HTR-8/SVneo (cell line): Measurements from ENCODE around the gene BICC1.

Experiments used
- DNase-seq: peaks from one replicate; pipeline ENCODE4 v3.0.0; 2011; ENCODE audit warnings: low spot score, mixed read lengths; ENCODE audit not compliant: insufficient read length
- FAIRE-seq: peaks from 2 replicates; lab custom pipeline; 2011; peaks lifted over from hg19 to GRCh38; lab: Jason Lieb, UNC

The BICC1 gene

GRCh38 chr10:58632216-58632615 is 119.5 kb downstream of the BICC1 start:
- no peak for DNase-seq
- no peak for FAIRE-seq

DNA sequence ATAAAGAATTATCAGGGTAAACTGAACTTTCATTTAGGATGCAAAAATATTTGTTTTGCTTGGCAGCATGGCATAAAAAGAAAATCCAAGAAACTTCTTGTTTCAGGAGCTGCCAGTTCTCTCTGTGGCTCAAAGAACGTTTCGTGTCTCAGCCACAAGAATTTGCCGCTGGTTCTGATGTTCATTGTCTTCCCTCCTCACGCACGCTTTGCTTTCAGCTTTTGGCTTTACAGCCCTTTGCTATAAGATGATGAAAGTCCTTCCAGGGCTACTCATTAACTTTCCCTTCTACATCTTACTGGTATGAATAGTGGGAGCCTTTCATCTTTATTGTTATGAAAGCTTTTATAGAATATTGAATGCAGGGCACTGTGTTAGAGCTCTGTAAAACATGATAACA is 124.7 kb downstream of the BICC1 start:
- no peak for DNase-seq
- no peak for FAIRE-seq

- FAIRE-seq (no peak), DNase-seq (no peak)
Measured at GRCh38 chr10:58638388-58638787, 125.7 kb downstream of the BICC1 start.

DNA sequence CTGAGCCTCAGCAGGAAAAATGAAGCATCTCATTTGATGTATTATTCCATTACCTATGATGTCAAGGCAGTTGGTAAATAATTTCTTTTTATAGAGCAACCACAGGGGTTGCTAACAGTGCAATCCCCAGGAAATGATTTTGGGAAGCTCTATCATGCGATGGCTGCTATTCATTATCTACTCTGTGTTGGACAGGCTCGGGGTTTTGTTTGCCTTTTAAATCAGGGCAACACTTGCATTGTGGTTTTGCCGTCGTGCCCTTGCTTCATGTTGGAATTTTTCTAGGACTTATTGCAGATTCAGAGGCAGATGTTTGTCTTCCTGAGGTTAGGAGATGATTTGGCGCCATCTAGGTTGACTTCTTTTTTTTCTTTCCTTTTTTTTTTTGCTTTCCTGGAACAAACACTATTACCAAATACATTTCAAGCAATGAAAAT is 128.4 kb downstream of the BICC1 start:
- DNase-seq (peak; percentile 41), FAIRE-seq (no peak)

DNA sequence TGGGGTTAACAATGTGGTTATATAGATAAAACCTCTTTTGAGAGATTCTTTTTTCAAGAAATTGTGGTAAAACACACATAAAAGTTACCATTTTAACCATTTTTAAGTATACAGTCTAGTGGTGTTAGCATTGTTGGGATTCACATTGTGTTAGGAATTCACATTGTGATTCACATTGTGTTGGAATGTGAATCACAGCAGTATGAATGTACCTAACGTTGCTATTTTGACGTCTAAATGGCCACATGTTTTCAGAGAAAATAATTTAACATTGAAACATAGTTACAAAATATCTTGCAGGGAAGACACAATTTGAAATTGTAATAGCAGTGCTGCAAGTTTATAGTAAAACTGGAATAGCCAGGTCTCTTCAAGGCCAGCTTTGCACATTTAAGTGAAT is 129.0 kb downstream of the BICC1 start:
- FAIRE-seq: no peak
- DNase-seq: no peak

DNA sequence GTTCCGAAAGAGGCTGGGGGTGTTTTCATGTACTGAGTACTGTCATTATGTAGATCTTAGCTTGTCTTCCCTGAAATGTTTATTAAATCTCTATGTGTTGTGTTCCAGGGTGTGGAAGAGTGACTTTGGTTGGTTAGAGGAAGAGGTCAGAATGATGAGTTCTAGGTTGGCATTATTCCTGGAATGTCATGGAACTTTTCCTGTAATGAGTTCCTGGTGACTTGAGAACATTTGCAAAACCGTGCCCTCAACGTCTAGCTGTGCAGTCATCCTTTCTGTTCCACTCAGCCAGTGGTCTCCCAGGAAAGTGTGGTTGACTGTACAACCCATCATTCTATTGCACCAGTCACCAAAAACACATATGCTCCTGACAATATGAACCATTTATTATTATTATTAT is 129.6 kb downstream of the BICC1 start:
- DNase-seq (no peak), FAIRE-seq (no peak)

GRCh38 chr10:58642916-58643428 is 130.3 kb downstream of the BICC1 start:
- FAIRE-seq (no peak), DNase-seq (no peak)

DNA sequence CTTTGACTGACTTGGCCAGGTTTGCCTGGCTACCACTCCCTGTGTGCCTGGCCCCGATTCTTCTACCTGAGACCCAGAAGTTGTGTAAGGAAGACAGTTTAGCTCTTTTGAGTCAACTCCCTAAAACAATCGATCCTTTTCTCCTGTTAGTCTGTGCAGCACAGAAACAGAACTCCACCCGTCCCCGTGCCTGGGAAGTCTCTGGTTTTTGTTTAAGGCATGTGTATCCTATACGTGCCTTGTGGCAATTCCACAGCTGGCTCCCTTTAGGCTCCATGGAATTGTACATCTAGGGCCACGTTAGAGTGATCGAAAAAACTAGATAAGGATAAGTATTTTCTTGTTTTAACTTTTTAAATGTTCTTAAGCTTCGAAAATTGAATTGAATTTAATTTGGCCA is 131.6 kb downstream of the BICC1 start:
- FAIRE-seq: no peak
- DNase-seq: no peak

DNA sequence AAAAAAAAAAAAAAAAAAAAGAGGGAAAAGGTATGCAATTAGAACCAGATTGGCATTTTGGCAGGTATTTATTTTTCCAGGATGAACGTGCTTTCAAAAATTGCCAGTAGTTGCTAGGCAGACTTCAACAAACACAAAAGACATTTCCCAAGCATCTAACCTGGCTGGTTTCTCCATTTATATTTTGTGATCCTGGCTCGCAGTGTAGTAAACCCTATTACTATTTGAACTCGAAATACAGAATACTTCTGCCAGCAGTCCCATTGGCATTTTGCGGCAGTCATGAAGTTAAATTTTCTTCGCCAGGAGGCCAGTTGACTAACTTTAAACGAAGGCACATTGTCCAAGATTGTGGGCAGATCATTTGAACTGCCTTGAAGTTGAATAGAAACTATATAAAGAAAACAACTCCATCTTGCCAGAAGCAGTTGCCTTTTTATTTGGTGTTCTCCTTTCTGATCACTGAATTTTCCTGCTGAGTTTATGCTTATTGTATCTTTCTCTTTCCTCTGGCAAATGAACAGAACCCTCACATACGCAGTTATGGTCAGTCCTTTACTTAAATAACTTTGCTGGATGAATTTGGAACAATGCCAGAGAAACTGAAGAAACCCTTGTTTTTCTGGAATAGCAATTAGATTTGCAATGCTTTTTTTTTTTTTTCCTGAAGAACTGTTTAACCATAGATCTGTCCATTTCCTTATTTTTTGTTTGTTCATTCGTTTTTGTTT is 132.9 kb downstream of the BICC1 start:
- FAIRE-seq: no peak
- no peak for DNase-seq

GRCh38 chr10:58647376-58648112 is 134.9 kb downstream of the BICC1 start:
- DNase-seq: no peak
- no peak for FAIRE-seq

- DNase-seq (no peak), FAIRE-seq (no peak)
Measured at GRCh38 chr10:58648131-58648530, 135.5 kb downstream of the BICC1 start.

GRCh38 chr10:58651040-58651439 is 138.4 kb downstream of the BICC1 start:
- no peak for FAIRE-seq
- no peak for DNase-seq

GRCh38 chr10:58651742-58652141 is 139.1 kb downstream of the BICC1 start:
- no peak for FAIRE-seq

DNA sequence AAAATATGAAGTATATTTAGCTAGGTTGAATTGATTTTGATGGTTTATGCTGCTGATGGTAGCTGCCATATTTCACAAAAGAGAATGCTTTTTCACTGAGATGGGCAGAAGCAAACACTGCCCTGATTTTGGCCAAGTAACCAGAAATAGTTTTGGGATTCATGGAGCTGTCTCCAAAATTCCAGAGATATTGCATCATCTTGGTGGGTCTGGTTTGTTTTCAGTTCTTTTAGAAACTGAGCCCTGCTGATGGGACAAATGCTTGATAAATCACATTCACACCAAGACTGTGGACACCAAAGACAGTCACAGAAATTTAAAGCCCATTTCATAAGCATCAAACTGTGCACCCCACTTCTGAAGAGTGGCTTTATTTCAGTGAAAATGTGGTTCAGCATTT is 140.5 kb downstream of the BICC1 start:
- FAIRE-seq: no peak
- DNase-seq: no peak

More at GRCh38 chr10:58651742-58652141, 139.1 kb downstream of the BICC1 start:
- DNase-seq: no peak

DNA sequence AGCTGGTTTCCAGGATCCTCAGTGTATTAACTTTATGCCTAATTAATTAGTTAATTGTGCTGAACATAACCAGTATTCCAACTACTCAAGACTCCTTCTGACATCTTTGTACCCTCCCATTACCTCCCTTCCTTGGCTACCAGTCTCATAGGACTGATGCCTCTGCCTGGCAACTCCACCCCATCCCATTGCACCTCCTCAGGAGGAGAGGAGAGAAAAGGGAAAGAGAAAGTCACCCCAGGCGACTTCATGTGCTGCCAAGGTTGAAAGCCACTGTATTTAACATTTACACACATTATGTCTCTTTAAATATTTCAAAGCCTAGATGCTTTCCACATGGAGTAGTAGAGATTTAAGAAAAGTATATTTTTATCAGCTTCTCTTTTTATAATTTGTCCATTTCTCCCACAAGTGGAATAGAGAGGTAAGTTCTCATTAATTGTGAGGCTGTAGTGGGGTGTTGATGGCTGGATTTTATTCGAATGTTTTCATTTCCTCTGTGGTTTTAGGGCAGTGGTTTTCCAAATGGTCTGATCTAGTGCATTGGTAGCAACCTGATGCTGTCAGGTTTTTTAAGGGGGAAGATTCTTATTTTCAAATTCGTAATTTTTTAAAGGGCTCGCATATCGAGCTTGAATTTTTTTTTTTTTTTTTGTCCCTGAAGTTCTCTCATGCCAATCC is 148.0 kb downstream of the BICC1 start:
- no peak for DNase-seq

GRCh38 chr10:58661336-58661735 is 148.7 kb downstream of the BICC1 start:
- no peak for DNase-seq
- no peak for FAIRE-seq

More for the DNA sequence above, 148.0 kb downstream of the BICC1 start:
- no peak for FAIRE-seq

DNA sequence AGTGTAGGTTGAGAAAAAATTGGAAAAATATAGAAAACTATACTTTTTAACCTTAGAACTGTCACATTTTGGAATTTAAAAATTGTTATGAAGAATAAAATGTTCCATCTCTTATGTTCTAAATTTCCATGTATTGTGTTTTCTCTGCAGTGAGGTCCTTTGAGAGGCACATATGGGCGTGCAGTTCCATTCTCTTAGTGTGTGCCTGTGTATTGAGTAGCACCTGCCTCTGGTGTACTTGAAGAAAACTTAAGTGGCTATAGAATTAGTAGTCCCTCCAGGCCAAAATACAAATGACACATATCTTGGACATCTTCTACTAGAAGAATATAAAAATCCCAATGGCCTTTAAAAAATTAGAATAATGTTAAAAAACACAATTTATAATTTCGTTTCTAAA is 149.2 kb downstream of the BICC1 start:
- no peak for DNase-seq
- FAIRE-seq: no peak

- peak; percentile 23 for DNase-seq
- no peak for FAIRE-seq
Measured at GRCh38 chr10:58662314-58662713, 149.6 kb downstream of the BICC1 start.

GRCh38 chr10:58665361-58665760 is 152.7 kb downstream of the BICC1 start:
- DNase-seq (no peak), FAIRE-seq (no peak)

- FAIRE-seq (no peak), DNase-seq (no peak)
Measured at GRCh38 chr10:58666024-58666423, 153.4 kb downstream of the BICC1 start.
